PFSK-1 (cell line): ENCODE data around the gene MCFD2.

Experiments
- FOXP2 ChIP-seq: optimal IDR thresholded peaks from 2 replicates; pipeline ENCODE3; 2011; ENCODE audit warnings: borderline replicate concordance, control low read depth, inconsistent platforms; ENCODE audit not compliant: insufficient read depth; ENCODE audit errors: extremely low read length, extremely low read depth
- POLR2AphosphoS5 ChIP-seq: IDR thresholded peaks from 2 replicates; pipeline ENCODE4 v1.6.1; 2012; ENCODE audit warnings: low read depth, mild to moderate bottlenecking, control low read depth, low read length, moderate library complexity
- REST ChIP-seq, 2 experiments: IDR thresholded peaks; 2 replicates each; pipeline versions ENCODE4 v1.6.1 to v1.8.0; 2011 to 2012; ENCODE audit warnings: low read depth in 2 of 2, low read length in 2 of 2, control low read depth in 1 of 2, inconsistent platforms in 1 of 2, mild to moderate bottlenecking in 1 of 2, moderate library complexity in 1 of 2; ENCODE audit not compliant: insufficient read depth in 1 of 2
- SIN3A ChIP-seq: IDR thresholded peaks from 2 replicates; pipeline ENCODE4 v1.6.1; 2012; ENCODE audit warnings: mild to moderate bottlenecking, low read length, moderate library complexity, borderline replicate concordance; ENCODE audit not compliant: insufficient read depth
- TAF1 ChIP-seq: IDR thresholded peaks from 2 replicates; pipeline ENCODE4 v1.6.1; 2012; ENCODE audit warnings: low read length, control low read depth, borderline replicate concordance; ENCODE audit not compliant: insufficient read depth

MCFD2 gene

GRCh38 chr2:46909150-46909549 is 6.5 kb downstream of the MCFD2 start:
- no peak for TF ChIP-seq TAF1
- TF ChIP-seq FOXP2: no peak
- no peak for TF ChIP-seq POLR2AphosphoS5
- TF ChIP-seq SIN3A: no peak
- no peak for TF ChIP-seq REST (IDR thresholded peaks at IDR 0.05; ENCODE audit: insufficient read depth in 1 of 2, low read depth in 2 of 2, low read length in 2 of 2)

GRCh38 chr2:46902465-46902864 is 13.1 kb downstream of the MCFD2 start:
- TF ChIP-seq SIN3A (no peak), REST (IDR thresholded peaks at IDR 0.05; ENCODE audit: insufficient read depth in 1 of 2, low read depth in 2 of 2, low read length in 2 of 2) (no peak), TAF1 (no peak)

- TF ChIP-seq SIN3A (no peak), TAF1 (no peak), FOXP2 (no peak), POLR2AphosphoS5 (no peak), REST (IDR thresholded peaks at IDR 0.05; ENCODE audit: insufficient read depth in 1 of 2, low read depth in 2 of 2, low read length in 2 of 2) (no peak)
Observed at GRCh38 chr2:46901611-46902010, 14.0 kb downstream of the MCFD2 start.

- TF ChIP-seq FOXP2: no peak
- TF ChIP-seq POLR2AphosphoS5: no peak
- no peak for TF ChIP-seq TAF1
- no peak for TF ChIP-seq REST (IDR thresholded peaks at IDR 0.05; ENCODE audit: insufficient read depth in 1 of 2, low read depth in 2 of 2, low read length in 2 of 2)
- TF ChIP-seq SIN3A: no peak
Observed at GRCh38 chr2:46900381-46900780, 15.2 kb downstream of the MCFD2 start.

GRCh38 chr2:46899053-46899452 is 16.6 kb downstream of the MCFD2 start:
- TF ChIP-seq FOXP2: no peak
- TF ChIP-seq REST (IDR thresholded peaks at IDR 0.05; ENCODE audit: insufficient read depth in 1 of 2, low read depth in 2 of 2, low read length in 2 of 2): no peak
- TF ChIP-seq SIN3A: no peak
- TF ChIP-seq POLR2AphosphoS5: no peak
- TF ChIP-seq TAF1: no peak
